ENCODE results near the gene UQCC3. TPM values are rescaled to one million over a fixed set of nuclear protein-coding genes. Genes with fewer than 3 reads are reported as not detected.
"Not testable (repeated sequence)": the region's sequence is repeated elsewhere in the genome, so short reads cannot be mapped to it uniquely, and the experiment has no call there.

Gene UQCC3
- total RNA-seq, 1 donor from 2014 or later, result 7.8 TPM

- no peak for DNase-seq (ENCODE audit: extremely low read depth, low read depth, low spot score)
Measured at GRCh38 chr11:62694455-62695167, 23.1 kb downstream of the UQCC3 start.

DNA sequence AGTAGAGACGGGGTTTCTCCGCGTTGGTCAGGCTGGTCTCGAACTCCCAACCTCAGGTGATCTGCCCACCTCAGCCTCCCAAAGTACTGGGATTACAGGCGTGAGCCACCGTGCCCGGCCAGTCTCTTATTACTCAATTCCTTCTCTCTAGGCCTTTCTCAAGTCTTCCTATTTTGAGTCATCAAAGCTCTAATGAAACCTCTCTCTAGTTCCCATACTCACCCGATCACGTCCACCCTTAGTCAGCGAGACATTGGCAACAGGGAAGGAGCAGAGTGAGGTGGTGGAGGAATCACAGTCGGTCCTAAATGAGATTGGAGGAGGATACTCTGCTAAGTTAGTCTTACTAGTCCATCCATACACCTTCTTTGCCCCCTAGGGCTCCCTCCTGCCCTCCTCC, 30.8 kb downstream of the UQCC3 start:
- no peak for DNase-seq (ENCODE audit: extremely low read depth, low read depth, low spot score)

- DNase-seq (ENCODE audit: extremely low read depth, low read depth, low spot score), result not testable (repeated sequence)
Measured at GRCh38 chr11:62703921-62704320, 32.4 kb downstream of the UQCC3 start.

DNA sequence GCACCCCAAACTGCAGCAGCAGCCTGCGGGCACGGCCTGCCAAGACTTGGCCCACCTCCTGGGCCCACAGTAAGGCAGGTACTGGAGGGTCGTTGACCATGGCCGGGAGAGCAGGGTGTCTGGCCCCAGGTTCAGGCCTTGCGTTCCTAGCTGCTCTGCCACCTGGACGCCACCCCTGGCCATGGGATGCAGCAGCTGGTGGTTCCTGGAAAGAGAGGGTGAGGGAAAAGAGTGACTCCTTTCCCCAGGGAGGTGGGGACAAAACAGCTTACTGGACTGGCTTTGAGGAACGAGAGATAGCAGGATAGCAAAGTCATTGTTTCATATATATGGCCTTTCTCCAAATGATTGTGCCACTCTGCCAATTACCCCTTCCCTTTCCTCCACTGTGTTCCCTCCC, 33.9 kb downstream of the UQCC3 start:
- no peak for DNase-seq (ENCODE audit: extremely low read depth, low read depth, low spot score)

GRCh38 chr11:62705880-62706849, 34.7 kb downstream of the UQCC3 start:
- DNase-seq (ENCODE audit: extremely low read depth, low read depth, low spot score), result no peak

- no peak for DNase-seq (ENCODE audit: extremely low read depth, low read depth, low spot score)
Measured at GRCh38 chr11:62706850-62707247, 35.4 kb downstream of the UQCC3 start.

DNA sequence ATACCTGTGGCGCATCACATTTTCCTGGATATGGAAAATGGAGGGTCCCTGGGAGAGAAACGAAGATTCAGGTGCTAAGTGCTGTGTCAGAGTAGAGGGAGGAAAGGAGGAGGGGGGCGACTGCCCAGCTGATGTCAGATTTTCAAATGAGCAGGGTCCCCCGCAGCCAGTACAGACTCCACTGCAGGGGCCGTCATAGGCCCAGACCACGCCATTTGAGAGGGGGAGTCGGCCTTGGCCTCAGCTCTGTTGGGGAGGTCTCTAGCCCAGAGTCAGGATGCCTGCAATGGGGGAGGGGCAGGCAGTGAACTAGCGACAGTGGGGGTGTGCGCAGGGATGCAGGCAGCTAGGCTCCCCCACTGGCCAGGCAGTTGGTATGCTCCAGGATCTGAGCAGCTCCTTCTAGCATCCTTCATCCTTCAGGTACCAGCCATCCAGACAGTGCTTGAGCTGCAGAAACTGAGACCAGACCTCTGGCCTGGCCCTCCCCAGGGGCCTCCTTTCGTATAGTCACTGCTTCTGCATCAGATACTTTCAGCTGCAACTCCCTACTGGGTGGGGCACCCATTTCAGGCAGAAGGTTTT, 35.9 kb downstream of the UQCC3 start, which contains the start of the genes BSCL2 and GNG3:
Gene BSCL2 (minus strand): TSS at position 148 of the 585 bp plus-strand sequence. CDS start 229 bp downstream, outside the sequence.
Gene GNG3 (plus strand): TSS at position 400 of the 585 bp plus-strand sequence. CDS start 620 bp downstream, outside the sequence.
- DNase-seq (ENCODE audit: extremely low read depth, low read depth, low spot score), result no peak

- no peak for DNase-seq (ENCODE audit: extremely low read depth, low read depth, low spot score)
Measured at GRCh38 chr11:62708392-62708791, 36.9 kb downstream of the UQCC3 start.

- no peak for DNase-seq (ENCODE audit: extremely low read depth, low read depth, low spot score)
Measured at GRCh38 chr11:62708793-62709192, 37.3 kb downstream of the UQCC3 start.

- peak; percentile 92 for DNase-seq (ENCODE audit: extremely low read depth, low read depth, low spot score)
Measured at GRCh38 chr11:62709247-62710000, 38.0 kb downstream of the UQCC3 start.

DNA sequence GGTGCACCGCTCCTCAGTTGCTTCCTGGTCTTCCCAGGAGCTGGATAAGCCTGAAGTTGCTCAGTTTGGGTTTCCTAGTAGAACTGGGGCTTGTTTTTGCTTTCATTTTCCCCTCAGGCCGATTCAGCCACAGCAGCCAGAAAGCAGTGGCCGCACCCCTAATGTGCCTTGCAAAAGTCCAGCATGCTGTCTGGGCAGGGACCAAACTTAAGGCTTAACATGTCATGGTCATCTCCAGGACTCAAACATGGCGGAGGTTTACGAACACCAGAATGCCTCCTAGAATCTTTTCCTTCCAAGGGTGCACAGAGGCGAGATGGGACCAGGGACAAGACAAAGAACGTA, 38.5 kb downstream of the UQCC3 start:
- DNase-seq (ENCODE audit: extremely low read depth, low read depth, low spot score), result no peak

- DNase-seq (ENCODE audit: extremely low read depth, low read depth, low spot score), result no peak
Measured at GRCh38 chr11:62712276-62712812, 40.9 kb downstream of the UQCC3 start.

GRCh38 chr11:62712861-62713260, 41.4 kb downstream of the UQCC3 start:
- no peak for DNase-seq (ENCODE audit: extremely low read depth, low read depth, low spot score)

- DNase-seq (ENCODE audit: extremely low read depth, low read depth, low spot score), result no peak
Measured at GRCh38 chr11:62713343-62713742, 41.9 kb downstream of the UQCC3 start.

DNA sequence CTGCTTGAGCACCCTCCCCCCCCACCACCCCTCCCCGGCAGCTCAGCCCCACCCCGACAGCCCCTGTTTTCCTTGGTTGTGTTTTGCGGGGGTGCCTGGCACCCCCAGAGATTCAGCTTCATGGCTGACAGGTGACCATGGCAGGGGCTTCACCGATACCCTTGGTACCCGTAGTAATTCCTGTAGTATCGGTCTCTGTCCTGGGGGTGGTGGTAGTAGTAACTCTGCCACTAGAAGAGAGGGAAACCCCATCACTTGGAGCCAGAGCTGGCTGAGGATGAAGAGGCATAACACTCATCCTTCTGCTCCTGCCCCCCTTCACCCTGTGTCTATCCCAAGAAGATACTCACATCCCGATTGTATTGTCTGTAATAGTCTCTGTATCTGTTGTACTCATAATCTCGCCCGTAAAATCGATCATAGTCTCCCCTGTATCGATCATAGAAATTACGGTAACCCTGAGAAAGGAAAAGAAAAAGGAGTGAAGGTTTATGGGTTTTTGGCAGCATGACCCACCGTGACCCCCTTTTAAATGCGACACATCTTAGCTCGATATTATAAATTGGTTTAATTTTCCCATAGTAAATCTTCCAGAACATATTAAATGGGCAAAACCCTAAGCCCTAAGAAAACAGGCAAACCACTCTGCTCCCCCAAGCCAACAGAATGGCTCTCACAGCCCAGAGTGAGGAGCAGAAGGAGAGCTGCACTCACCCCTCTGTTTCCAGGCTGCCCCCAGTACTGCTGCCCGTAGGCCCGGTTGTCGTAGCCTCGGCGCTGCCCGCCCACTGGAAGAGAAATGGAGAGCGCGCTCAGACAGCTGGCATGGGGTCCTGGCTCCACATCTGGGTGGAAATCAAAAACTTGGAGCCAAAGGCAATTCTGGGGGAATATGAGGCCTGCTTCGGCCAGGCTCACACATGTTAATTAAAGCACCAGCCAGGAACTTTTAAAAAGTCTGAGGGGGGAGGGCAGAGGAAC, 44.0 kb downstream of the UQCC3 start:
- no peak for DNase-seq (ENCODE audit: extremely low read depth, low read depth, low spot score)

DNA sequence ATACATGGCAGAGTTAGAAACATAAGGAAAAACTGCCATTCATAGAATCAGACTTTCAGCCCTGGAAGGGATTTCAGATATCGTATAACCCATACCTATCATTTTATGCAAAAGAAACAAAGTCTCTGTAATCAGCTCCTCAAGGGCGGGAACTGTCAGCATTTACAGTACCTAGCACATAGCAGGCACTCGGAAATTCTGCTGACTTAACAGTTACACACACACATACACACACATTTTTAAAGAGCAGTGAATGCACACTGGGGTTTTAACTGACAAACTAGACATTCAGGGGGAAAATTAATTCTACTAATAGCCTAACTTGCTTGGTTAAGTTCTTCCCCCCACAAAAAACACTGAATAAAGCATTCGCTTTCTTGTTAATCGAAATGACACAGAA, 44.7 kb downstream of the UQCC3 start:
- DNase-seq (ENCODE audit: extremely low read depth, low read depth, low spot score), result no peak

- no peak for DNase-seq (ENCODE audit: extremely low read depth, low read depth, low spot score)
Measured at GRCh38 chr11:62716816-62717215, 45.3 kb downstream of the UQCC3 start.

DNA sequence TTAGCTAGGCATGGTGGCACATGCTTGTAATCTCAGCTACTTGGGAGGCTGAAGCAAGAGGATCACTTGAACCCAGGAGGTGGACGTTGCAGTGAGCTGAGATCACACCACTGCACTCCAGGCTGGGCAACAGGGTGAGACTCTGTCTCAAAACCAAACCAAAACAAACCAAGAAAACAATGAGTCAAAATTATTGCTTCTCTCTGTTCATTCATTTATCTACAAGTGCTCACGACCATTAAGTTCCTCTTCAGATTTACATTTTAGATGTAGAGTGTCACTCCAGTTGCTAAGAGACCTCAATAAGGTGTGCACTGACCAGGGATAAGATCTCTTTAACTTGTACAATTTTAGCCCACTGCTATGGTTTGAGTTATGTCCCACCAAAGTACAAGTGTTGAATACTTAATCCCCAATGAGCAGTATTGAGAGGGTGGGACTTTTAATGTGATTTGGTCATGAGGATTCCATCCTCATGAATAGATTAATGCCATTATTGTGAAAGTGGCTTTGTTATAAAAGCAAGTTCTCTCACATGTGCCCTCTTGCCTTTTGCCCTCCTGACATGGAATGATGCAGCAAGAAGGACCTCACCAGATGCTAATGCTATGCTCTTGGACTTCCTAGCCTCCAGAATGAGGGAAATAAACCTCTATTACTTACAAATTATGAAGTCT, 48.0 kb downstream of the UQCC3 start:
- no peak for DNase-seq (ENCODE audit: extremely low read depth, low read depth, low spot score)

GRCh38 chr11:62721994-62722393, 50.5 kb downstream of the UQCC3 start:
- DNase-seq (ENCODE audit: extremely low read depth, low read depth, low spot score), result no peak

Data from glomerular endothelial cell (primary cell).